Activated CD4-positive, CD25-positive, alpha-beta regulatory T cell treated with anti-CD3 and anti-CD28 coated beads, Interleukin-2, amount 50 U/mL, for 24 hours (primary cell): Measurements from ENCODE around the gene RTTN.
"Not testable (repeated sequence)": the region's sequence is repeated elsewhere in the genome, so short reads cannot be mapped to it uniquely, and the experiment has no call there.

Source experiments
- ATAC-seq, 2 donors: fragments of 150-1000 bp; cut with Tn5 transposase; one replicate each; pipeline ENCODE4 v1.10.0; 2021; ENCODE audit warnings: mild to moderate bottlenecking in 1 of 2, moderate library complexity in 1 of 2

Gene RTTN

DNA sequence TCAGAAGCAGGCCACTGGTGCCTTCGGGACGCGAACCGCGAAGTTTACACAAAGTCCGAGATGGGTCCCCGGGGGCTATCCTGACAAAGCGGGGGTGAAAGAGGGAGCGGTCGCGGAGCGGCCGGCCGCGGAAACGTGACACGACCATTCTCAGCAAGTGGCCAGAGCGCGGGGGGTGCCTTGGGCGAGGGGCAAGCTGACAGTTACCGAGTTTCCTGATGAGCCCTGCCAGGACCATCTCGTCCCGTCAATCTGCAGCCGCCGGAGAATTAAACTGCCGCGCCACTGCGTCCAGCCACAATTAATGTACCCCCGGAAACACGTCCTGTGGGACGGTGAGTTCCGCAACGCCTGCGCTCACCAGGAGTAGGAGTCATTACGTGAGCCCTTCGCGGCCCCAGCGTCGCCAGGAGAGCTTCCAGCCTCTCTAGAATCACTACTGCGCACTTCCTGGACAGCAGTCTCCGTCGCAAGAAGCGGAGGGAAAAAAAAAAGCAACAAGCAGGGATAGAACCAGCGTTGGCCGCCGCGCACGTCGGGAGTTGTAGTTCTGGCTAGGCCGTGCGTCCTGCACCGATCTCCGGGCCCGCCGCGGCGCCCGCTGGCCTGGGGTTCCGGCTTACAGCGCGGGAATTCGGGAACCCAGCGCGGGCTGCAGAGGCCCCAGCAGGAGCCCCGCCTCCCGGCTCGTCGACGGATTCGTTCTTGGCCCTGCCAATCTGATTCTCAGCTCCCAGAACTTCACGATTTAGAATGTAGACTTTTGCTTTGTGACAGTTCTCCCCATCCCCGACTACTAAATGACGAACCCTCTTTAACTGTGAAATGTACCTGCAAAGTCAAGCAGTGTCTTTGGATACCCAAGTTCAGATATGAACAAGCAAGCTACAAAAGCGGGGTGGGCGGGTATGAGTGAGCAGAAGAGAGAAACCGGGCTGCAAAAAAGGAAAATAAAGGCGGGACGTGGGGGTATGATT lies at the start of gene RTTN:
Gene RTTN (minus strand): TSS at position 267 of the 977 bp plus-strand sequence. CDS start 29 bp downstream, at position 238.
- peak; percentile 94 to 96 for ATAC-seq

- ATAC-seq, result no peak
These were observed 45.3 kb upstream of the RTTN start for GRCh38 chr18:70250781-70251180.

- ATAC-seq, result not testable (repeated sequence)
These were observed 44.4 kb upstream of the RTTN start for GRCh38 chr18:70249861-70250260.

GRCh38 chr18:70249118-70249517 lies 43.6 kb upstream of the RTTN start:
- ATAC-seq, result no peak

GRCh38 chr18:70246061-70246466 lies 40.6 kb upstream of the RTTN start:
- ATAC-seq, result no peak

DNA sequence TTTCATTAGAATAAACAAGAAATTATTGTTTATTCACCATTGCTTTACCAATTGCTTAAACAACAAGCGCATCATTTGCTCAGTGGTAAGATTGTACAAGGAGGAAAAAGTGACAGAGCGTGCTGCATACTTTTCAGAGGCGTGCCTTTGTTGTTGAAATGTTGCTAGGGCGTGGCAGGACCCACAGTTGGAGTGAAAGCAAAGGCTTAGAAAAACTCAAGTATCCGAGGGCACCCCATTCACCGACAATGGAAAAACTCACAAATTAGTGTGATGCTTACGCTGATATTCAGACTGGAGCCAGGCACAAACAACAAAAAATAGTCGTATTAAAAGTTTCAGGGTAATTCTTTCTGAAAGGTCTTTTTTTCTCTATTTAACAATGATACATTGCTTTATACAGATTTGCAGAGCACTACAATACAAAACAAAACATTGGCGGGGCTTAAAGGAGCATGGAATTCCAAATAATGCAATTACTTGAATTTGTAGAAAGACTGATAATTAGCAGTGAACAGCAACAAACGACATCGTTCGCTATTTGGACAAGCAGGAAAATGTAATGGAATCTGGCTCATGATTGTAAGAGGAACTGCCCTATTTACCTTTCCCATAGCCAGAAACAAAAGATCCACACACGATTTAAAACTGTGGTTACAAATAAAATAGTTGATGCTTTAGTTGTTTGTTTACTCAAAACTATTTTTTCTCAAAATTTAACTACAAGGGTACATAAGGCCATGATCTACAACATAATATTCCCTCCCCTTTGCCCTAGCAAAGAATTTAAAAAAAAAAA lies 37.8 kb upstream of the RTTN start:
- ATAC-seq, result no peak

- ATAC-seq, result not testable (repeated sequence)
These were observed 31.4 kb upstream of the RTTN start for GRCh38 chr18:70236921-70237320.

- ATAC-seq, result no peak
These were observed 30.0 kb upstream of the RTTN start for GRCh38 chr18:70235478-70235877.

- no peak for ATAC-seq
These were observed 29.4 kb upstream of the RTTN start for GRCh38 chr18:70234667-70235459.

DNA sequence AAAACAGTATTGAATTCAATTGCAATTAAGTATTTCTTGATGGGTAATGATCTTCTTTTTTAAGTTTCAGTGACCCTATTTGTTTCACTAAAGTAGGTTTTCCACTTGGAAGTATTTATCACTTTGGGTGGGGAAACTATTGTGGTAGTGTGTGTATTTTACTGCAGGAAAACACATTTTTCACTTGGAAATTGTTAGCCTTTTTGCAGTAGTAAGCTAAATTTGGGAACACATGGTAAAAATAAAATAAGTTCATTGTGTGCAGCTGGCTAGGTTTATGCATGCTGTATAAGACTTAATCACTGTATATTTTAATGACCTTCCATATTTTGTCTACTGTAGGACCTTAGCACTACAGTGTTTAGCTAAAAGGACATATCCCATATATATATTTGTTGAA lies 28.5 kb upstream of the RTTN start:
- ATAC-seq, result no peak

DNA sequence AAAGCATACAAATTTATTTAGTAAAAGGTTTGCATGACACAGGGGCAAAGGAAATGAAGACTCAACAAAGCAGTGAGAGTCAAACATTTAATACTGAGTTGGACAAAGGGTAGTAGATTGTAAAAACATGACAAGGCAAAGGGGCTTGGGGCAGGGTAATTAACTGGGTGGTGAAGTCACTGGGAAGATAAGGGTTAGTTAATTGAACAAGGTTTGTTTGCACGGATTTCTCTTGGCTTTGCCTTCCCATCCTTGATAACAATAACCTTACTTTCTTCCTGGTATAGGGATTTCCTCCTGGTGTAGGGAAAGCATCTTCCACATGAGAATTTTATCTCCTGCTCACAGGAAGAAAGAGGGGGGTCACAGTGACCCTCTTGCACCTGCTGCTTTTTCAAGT lies 26.8 kb upstream of the RTTN start:
- ATAC-seq, result no peak

- ATAC-seq, result no peak
These were observed 24.2 kb upstream of the RTTN start for GRCh38 chr18:70229639-70230038.

DNA sequence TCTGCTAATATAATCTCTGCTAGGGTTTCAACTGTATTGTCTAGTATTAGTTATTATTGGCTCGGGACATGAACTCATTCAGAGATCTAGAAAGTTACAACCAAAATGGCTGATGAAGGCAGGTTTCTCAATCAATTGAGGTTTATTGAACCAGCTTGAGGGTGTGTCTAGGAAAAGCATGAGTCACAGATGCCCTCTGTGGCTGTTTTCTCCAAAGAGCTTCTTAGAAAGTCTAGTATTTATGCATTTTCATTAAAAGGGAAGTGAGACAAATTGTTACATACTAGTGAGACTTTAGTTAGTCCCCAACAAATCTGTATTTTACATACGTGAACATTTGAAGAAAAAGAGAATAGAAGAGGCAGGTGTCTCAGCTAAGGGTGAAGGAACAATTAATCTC lies 23.0 kb upstream of the RTTN start:
- ATAC-seq, result no peak

GRCh38 chr18:70227438-70227837 lies 22.0 kb upstream of the RTTN start:
- no peak for ATAC-seq

- ATAC-seq, result no peak
These were observed 16.4 kb upstream of the RTTN start for GRCh38 chr18:70221915-70222278.

DNA sequence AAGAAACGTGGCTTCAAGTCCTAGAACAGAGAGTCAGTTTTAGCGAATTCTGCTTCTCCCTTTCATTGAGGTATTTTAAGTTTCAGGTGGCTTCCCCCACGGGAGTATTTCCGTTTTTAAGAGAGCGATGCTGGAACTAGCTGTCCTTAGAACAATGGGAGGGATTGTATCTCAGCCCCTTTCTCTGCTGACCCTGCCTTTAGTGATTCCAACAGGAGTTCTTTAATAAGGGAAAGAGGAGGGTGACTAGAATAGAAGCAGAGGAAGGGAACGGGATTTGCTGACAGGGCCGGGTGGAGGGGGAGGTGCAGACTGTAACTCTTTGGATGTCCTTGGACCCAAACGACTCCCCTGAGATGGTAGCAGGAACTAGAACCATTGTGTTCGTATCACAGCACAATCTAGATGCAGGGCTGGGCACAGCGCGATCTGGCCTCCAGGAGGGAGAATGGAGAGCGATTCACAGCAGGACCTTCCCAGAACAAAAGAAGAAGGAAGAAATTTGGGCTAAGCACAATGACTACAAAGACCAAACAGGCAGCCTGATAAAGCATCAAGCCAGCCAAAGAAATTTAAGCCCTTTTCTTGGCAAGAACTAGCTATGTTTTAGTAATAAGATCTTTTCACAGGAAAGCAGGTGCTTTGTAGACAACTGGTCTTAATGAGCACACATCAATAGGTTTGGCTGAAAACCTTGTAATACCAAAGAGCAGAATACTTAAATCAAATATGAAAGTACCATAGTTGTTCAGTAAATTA lies 15.8 kb upstream of the RTTN start:
- no peak for ATAC-seq

- no peak for ATAC-seq
These were observed 15.1 kb upstream of the RTTN start for GRCh38 chr18:70220628-70221027.

DNA sequence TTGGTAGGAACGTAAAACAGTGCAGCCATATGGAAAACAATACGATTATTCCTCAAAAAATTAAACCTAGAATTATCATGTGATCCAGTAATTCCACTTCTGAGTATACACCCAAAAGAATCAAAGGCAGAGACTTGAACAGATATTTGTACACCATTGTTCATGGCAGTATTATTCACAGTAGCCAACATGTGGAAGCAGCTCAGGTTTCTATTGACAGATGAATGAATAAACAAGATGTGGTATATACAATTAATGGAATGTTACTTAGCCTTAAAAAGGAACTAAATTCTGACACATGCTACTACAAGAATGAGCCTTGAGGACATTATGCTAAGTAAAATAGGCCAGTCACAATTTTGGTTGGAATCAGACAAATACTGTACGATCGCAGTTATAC lies 14.2 kb upstream of the RTTN start:
- no peak for ATAC-seq

GRCh38 chr18:70216788-70217187 lies 11.3 kb upstream of the RTTN start:
- ATAC-seq, result no peak

DNA sequence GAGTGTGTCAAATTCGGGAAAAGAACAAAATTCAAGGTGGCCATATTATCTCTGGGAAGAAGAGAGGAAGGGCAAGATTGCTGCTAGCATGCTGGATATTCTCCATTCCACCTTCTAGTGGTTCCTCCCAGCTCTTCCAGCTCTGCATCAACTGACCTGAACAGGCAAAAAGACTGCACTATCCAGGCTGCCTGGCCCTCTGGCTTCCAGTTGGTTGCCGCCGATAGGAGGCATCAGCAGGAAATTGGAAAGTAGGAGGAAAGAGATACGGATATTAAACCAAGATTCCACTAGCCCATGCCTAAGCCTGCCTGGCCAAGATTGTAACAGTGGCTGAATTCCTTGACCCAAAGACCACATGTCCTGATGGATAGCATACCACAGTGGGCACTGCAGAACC lies 1.7 kb upstream of the RTTN start:
- ATAC-seq, result no peak

GRCh38 chr18:70200286-70200685 lies 5.2 kb downstream of the RTTN start:
- ATAC-seq, result no peak

GRCh38 chr18:70197844-70198243 lies 7.6 kb downstream of the RTTN start:
- ATAC-seq, result peak; percentile 29 to 36
